ENCODE data around the gene FRAT1. TPM values are rescaled to one million over a fixed set of nuclear protein-coding genes. Genes with fewer than 3 reads are reported as not detected.

Gene FRAT1
- total RNA-seq, 4 donors from 2014 or later = 6.1 to 10.3 (median 9.0) TPM

DNA sequence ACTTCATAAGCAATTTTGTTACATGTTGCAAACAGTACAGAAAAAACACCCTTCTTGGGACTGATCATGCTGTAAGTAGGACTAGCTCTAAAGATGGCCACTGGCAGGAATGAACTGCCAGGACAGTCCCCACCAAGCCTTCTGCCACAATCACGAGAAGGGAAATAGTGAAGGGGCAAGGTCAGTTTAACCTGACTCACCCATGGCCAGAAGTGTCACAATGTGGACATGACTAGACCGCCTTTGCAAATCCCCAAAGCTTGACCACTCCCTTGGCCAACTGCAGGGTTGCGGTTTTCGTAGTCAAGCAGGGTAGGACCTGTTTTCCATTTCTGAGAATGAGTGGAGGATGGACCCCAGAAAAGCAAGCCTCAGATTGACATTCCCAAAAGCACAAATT is 34.9 kb downstream of the FRAT1 start:
- H3K4me1 ChIP-seq = peaks cover 0 to 14% (median 12%) of the 10 kb centered on the region in 4 donors
- H3K4me3 ChIP-seq = no peak overlapping the region
- TF ChIP-seq POLR2A (IDR thresholded peaks at IDR 0.05; ENCODE audit: low read depth) = no peak
- TF ChIP-seq POLR2AphosphoS5 (IDR thresholded peaks at IDR 0.05) = no peak
- no peak for TF ChIP-seq CTCF (IDR thresholded peaks at IDR 0.05)
- TF ChIP-seq EP300 (IDR thresholded peaks at IDR 0.05) = no peak
- no peaks in the 10 kb centered on the region for H3K9me3 ChIP-seq
- no peaks in the 10 kb centered on the region for H3K27me3 ChIP-seq
- WGBS = 83% methylated on average over 4 of the region's 4 CpGs
- H3K36me3 ChIP-seq = peaks cover 0 to 49% (median 27%) of the 10 kb centered on the region in 4 donors
- no peak overlapping the region for H3K27ac ChIP-seq (replicated peaks in 1 of 4)
- intact Hi-C loops (cut with DNase I) = loop anchor here (2.0 kb wide), 1 partner anchor 75 kb away; no protein-coding TSS in a partner anchor
- no peak for DNase-seq (ENCODE audit: extremely low spot score)

GRCh38 chr10:97355571-97355975 is 36.5 kb downstream of the FRAT1 start:
- H3K4me1 ChIP-seq = peaks cover 0 to 14% (median 12%) of the 10 kb centered on the region in 4 donors
- peak in 1 of 2 donors; percentile 20 for TF ChIP-seq POLR2AphosphoS5 (IDR thresholded peaks at IDR 0.05)
- no peak for TF ChIP-seq EP300 (IDR thresholded peaks at IDR 0.05)
- peak; percentile 49 to 61 (median 54) for TF ChIP-seq CTCF (IDR thresholded peaks at IDR 0.05)
- no peak for TF ChIP-seq POLR2A (IDR thresholded peaks at IDR 0.05; ENCODE audit: low read depth)
- no peaks in the 10 kb centered on the region for H3K9me3 ChIP-seq
- 40% methylated on average over 5 of the region's 5 CpGs for WGBS
- no peak overlapping the region for H3K27ac ChIP-seq (replicated peaks in 1 of 4)
- no peaks in the 10 kb centered on the region for H3K27me3 ChIP-seq
- intact Hi-C loops (cut with DNase I) = loop anchor here (2.0 kb wide), 1 partner anchor 77 kb away; no protein-coding TSS in a partner anchor
- H3K36me3 ChIP-seq = peaks cover 0 to 65% (median 43%) of the 10 kb centered on the region in 4 donors
- DNase-seq (ENCODE audit: extremely low spot score) = no peak
- no peak overlapping the region for H3K4me3 ChIP-seq

DNA sequence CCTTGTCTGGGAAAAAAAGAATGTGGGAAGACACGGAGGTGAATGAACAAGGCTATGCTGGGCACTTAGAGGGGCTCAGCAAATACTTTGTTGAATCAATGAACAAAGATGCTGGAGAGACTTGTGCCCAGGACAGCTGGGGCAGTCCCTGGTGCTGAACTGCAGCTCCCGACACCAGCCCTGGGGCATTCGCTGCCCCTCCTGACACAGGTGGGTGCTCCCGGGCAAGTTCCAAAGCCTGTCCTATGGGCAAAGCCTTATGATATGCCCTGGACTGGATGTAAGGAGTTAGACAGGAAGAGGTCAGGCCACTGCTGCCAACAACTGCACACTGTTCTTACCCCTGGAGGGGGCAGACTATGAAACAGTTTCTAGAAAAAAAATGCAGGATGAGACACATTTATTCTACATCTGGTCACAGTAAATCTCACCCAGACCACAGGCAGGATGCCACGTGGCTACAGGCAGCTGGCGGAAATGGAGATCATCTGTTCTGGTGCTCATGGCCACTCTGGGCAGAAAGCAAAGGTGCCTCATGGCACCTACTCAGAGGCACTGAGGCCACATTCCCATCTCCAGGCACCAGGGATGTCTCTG is 37.3 kb downstream of the FRAT1 start:
- H3K27me3 ChIP-seq = no peaks in the 10 kb centered on the region
- peaks cover 0 to 14% (median 12%) of the 10 kb centered on the region in 4 donors for H3K4me1 ChIP-seq
- intact Hi-C loops (cut with DNase I) = no loop called here
- no peaks in the 10 kb centered on the region for H3K9me3 ChIP-seq
- no peak overlapping the region for H3K4me3 ChIP-seq
- WGBS = 86% methylated on average over 6 of the region's 6 CpGs
- DNase-seq (ENCODE audit: extremely low spot score) = no peak
- peaks cover 0 to 72% (median 49%) of the 10 kb centered on the region in 4 donors for H3K36me3 ChIP-seq
- no peak overlapping the region for H3K27ac ChIP-seq (replicated peaks in 1 of 4)
- TF ChIP-seq POLR2A (IDR thresholded peaks at IDR 0.05; ENCODE audit: low read depth) (no peak), POLR2AphosphoS5 (IDR thresholded peaks at IDR 0.05) (no peak), EP300 (IDR thresholded peaks at IDR 0.05) (no peak), CTCF (IDR thresholded peaks at IDR 0.05) (no peak)

GRCh38 chr10:97356918-97357317 is 37.8 kb downstream of the FRAT1 start:
- Histone ChIP-seq H3K9me3 (no peaks in the 10 kb centered on the region), H3K4me1 (peaks cover 0 to 14% (median 12%) of the 10 kb centered on the region in 4 donors), H3K4me3 (no peak overlapping the region), H3K36me3 (peaks cover 0 to 70% (median 50%) of the 10 kb centered on the region in 4 donors), H3K27me3 (no peaks in the 10 kb centered on the region), H3K27ac (replicated peaks in 1 of 4) (no peak overlapping the region)
- TF ChIP-seq EP300 (IDR thresholded peaks at IDR 0.05) = no peak
- TF ChIP-seq CTCF (IDR thresholded peaks at IDR 0.05) = no peak
- TF ChIP-seq POLR2AphosphoS5 (IDR thresholded peaks at IDR 0.05) = no peak
- no peak for TF ChIP-seq POLR2A (IDR thresholded peaks at IDR 0.05; ENCODE audit: low read depth)
- DNase-seq (ENCODE audit: extremely low spot score) = no peak
- intact Hi-C loops (cut with DNase I) = no loop called here
- WGBS = 90% methylated on average over 5 of the region's 7 CpGs
